Naive thymus-derived CD8-positive, alpha-beta T cell (primary cell): ENCODE results near the gene ITPA. TPM values are rescaled to one million over a fixed set of nuclear protein-coding genes. Genes with fewer than 3 reads are reported as not detected.

Source experiments
- ATAC-seq, 2 donors: fragments of 150-1000 bp; cut with Tn5 transposase in 1 of 2; sonication (Bioruptor Pico), chemical (Tn5 transposase) in 1 of 2; 1 replicate in 1 of 2; 2 replicates in 1 of 2; pipeline ENCODE4 v1.10.0; 2021; ENCODE audit warnings: mild to moderate bottlenecking in 2 of 2, moderate library complexity in 2 of 2
- POLR2A ChIA-PET: fragments of 350-600 bp; sonication (Branson Sonifier 250); formaldehyde crosslinking; loops from one replicate; lab custom pipeline; 2021; ENCODE audit warnings: antibody characterized with exemption; lab: Charles Lee
- DNase-seq, 10 donors: peaks; one replicate each; pipeline versions ENCODE4 v3.0.0 to v3.0.0-alpha.2; 2020 to 2022
- H3K27ac Mint-ChIP-seq, 10 donors: one replicate each; pipeline ENCODE4 v1.8.0; 2020 to 2022; ENCODE audit warnings: mild to moderate bottlenecking in 10 of 10, mixed read lengths in 10 of 10, moderate library complexity in 4 of 10, inconsistent platforms in 1 of 10
- H3K27me3 Mint-ChIP-seq, 5 donors: one replicate each; pipeline ENCODE4 v1.8.0; 2021 to 2022; ENCODE audit warnings: mixed read lengths in 5 of 5
- H3K36me3 Mint-ChIP-seq, 3 donors: one replicate each; pipeline ENCODE4 v1.8.0; 2020 to 2022; ENCODE audit warnings: mixed read lengths in 3 of 3, mild to moderate bottlenecking in 2 of 3, inconsistent platforms in 1 of 3
- H3K4me1 Mint-ChIP-seq, 4 donors: one replicate each; pipeline ENCODE4 v1.8.0; 2021 to 2022; ENCODE audit warnings: mixed read lengths in 4 of 4
- H3K4me3 Mint-ChIP-seq, 10 donors: one replicate each; pipeline ENCODE4 v1.8.0; 2020 to 2022; ENCODE audit warnings: mild to moderate bottlenecking in 10 of 10, mixed read lengths in 10 of 10, moderate library complexity in 6 of 10, inconsistent platforms in 1 of 10
- H3K9me3 Mint-ChIP-seq, 9 donors: one replicate each; pipeline ENCODE4 v1.8.0; 2020 to 2022; ENCODE audit warnings: mixed read lengths in 9 of 9, mild to moderate bottlenecking in 3 of 9, inconsistent platforms in 1 of 9, moderate library complexity in 1 of 9
- polyA plus RNA-seq, 3 donors: library from polyadenylated mRNA; unstranded; fragments of 300-500 nt; fragmentation: Illumina TruSeq; gene quantifications; one replicate each; pipeline ENCODE4 v1.2.3, GENCODE V29; 2021
- total RNA-seq, 8 experiments: library from RNA in 2 of 8; stranded (reverse) in 2 of 8; gene quantifications; one replicate each; pipeline ENCODE4 v1.2.3 and lab custom pipeline; 2021 to 2026

The ITPA gene
- total and polyA plus RNA-seq, 5 experiments from 2014 or later, result 46.2 to 72.9 (median 56.9) TPM

DNA sequence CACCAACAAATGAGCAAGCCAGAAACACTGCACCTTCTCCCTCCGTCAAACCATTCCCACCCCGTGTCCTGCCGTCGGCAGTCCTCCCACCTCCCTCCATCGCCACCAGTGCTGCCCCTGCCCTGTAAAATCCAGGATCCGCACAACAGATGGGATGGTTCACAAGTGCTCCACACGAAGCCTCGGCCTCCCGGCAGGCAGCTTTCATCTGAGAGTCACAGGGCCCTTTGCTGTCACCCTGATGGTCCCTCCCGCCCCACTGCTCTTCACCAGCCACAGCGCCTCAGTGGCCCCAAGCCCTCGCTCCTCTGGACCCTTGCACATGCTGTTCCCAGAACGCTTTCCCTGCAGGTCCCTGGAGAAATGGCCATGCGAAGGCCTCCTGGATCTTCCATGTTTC lies 17.6 kb downstream of the ITPA start:
- peak overlapping the region in 4 of 10 donors; percentile 15 to 76 (median 48) for H3K27ac Mint-ChIP-seq
- peaks cover 3 to 23% (median 18%) of the 10 kb centered on the region in 4 donors for H3K4me1 Mint-ChIP-seq
- peaks cover 0 to 7% (median 0%) of the 10 kb centered on the region in 3 donors for H3K36me3 Mint-ChIP-seq
- DNase-seq (no peak), ATAC-seq (no peak)
- H3K9me3 Mint-ChIP-seq, result no peaks in the 10 kb centered on the region
- no peaks in the 10 kb centered on the region for H3K27me3 Mint-ChIP-seq
- no peak overlapping the region for H3K4me3 Mint-ChIP-seq
- POLR2A ChIA-PET, result interaction anchor here (1.1 kb wide), 1 partner anchor 8 kb away, joined by 4 read pairs; no protein-coding TSS in a partner anchor

DNA sequence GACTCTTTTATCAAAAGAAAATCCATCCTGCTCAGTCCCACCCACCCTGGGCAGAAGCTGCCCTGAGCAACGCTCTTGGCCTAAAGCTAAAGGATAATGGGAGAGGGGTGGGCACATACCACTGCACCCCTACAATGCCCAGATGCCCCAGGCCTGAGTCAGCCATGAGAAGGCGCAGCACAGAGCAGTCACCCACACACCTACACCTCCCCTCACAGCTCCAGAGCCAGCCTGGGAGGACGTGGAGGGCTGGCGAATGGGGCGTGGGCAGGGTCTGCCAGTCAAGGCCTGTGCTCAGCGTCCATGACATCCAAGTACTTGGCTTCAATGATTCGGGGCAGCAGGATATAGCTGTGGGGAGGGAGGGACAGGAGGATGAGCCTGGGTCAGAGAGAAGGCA lies 18.2 kb downstream of the ITPA start:
- DNase-seq (no peak), ATAC-seq (no peak)
- Mint-ChIP-seq H3K4me3 (no peak overlapping the region), H3K36me3 (peaks cover 0 to 5% (median 0%) of the 10 kb centered on the region in 3 donors), H3K9me3 (no peaks in the 10 kb centered on the region), H3K27ac (no peak overlapping the region), H3K4me1 (peaks cover 3 to 20% (median 16%) of the 10 kb centered on the region in 4 donors), H3K27me3 (no peaks in the 10 kb centered on the region)
- POLR2A ChIA-PET, result interaction anchor here (1.1 kb wide), 1 partner anchor 9 kb away, joined by 4 read pairs; no protein-coding TSS in a partner anchor

GRCh38 chr20:3227936-3228749 lies 18.8 kb downstream of the ITPA start:
- ATAC-seq, result no peak
- POLR2A ChIA-PET, result interaction anchor here (1.1 kb wide), 1 partner anchor 9 kb away, joined by 4 read pairs; no protein-coding TSS in a partner anchor

DNA sequence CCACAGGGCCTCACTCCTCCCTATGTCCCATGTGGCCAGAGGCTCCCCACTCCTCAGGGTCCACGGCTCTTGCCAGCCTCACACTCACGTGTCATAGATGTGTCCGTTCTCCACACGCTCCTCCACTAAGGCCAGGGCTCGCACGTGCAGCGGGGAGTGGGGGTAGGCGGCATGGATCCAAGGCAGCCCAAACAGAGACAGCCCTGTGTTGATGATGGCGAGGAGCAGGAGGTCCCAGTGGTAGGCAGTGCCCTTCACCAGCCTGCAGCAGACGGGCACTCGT lies 19.4 kb downstream of the ITPA start:
- ATAC-seq, result no peak
- peaks cover 0 to 8% (median 5%) of the 10 kb centered on the region in 4 donors for H3K4me1 Mint-ChIP-seq
- H3K36me3 Mint-ChIP-seq, result no peaks in the 10 kb centered on the region
- H3K27ac Mint-ChIP-seq, result no peak overlapping the region
- no peaks in the 10 kb centered on the region for H3K27me3 Mint-ChIP-seq
- no peaks in the 10 kb centered on the region for H3K9me3 Mint-ChIP-seq
- H3K4me3 Mint-ChIP-seq, result no peak overlapping the region
- DNase-seq, result no peak
- POLR2A ChIA-PET, result no interaction called here

More at GRCh38 chr20:3227936-3228749, 18.8 kb downstream of the ITPA start:
- Mint-ChIP-seq H3K27me3 (no peaks in the 10 kb centered on the region), H3K9me3 (no peaks in the 10 kb centered on the region), H3K4me3 (no peak overlapping the region), H3K27ac (no peak overlapping the region), H3K36me3 (peaks cover 0 to under 1% (median 0%) of the 10 kb centered on the region in 3 donors), H3K4me1 (peaks cover under 1 to 14% (median 10%) of the 10 kb centered on the region in 4 donors)
- no peak for DNase-seq

- Mint-ChIP-seq H3K27ac (no peak overlapping the region), H3K36me3 (no peaks in the 10 kb centered on the region), H3K4me3 (no peak overlapping the region), H3K4me1 (peaks cover 0 to 4% (median 2%) of the 10 kb centered on the region in 4 donors), H3K9me3 (no peaks in the 10 kb centered on the region), H3K27me3 (no peaks in the 10 kb centered on the region)
- ATAC-seq, result no peak
- POLR2A ChIA-PET, result no interaction called here
- DNase-seq, result no peak
Observed at GRCh38 chr20:3229158-3229557, 19.9 kb downstream of the ITPA start.

DNA sequence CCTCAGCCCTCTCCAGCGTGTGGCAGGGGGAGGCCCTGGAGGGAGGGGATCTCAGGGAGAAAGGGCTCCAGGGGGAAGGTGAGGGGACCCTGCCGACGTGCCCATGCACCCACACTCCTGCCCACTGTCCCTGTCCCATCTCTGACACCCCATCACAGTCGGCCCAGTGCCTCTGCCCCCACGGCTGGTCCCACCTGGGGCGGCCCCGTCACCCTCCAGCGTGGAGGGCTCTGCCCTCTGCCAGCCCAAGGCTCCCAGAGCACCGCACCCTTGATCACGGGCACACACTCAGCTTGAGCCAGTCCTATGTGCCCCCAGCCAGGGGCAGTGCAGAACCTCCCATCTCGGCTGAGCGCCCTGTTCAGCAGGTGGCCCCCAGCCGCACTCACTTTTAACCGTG lies 20.5 kb downstream of the ITPA start:
- no peak overlapping the region for H3K4me3 Mint-ChIP-seq
- POLR2A ChIA-PET, result interaction anchor here (0.5 to 1.3 kb wide), 2 partner anchors 9 to 14 kb away, joined by 3 to 5 read pairs; partner anchors contain the start of gene SLC4A11
- peaks cover 0 to 2% (median 0%) of the 10 kb centered on the region in 5 donors for H3K27me3 Mint-ChIP-seq
- no peaks in the 10 kb centered on the region for H3K9me3 Mint-ChIP-seq
- no peak for ATAC-seq
- no peaks in the 10 kb centered on the region for H3K36me3 Mint-ChIP-seq
- peaks cover 0 to 1% (median under 1%) of the 10 kb centered on the region in 4 donors for H3K4me1 Mint-ChIP-seq
- no peak overlapping the region for H3K27ac Mint-ChIP-seq
- DNase-seq, result no peak

DNA sequence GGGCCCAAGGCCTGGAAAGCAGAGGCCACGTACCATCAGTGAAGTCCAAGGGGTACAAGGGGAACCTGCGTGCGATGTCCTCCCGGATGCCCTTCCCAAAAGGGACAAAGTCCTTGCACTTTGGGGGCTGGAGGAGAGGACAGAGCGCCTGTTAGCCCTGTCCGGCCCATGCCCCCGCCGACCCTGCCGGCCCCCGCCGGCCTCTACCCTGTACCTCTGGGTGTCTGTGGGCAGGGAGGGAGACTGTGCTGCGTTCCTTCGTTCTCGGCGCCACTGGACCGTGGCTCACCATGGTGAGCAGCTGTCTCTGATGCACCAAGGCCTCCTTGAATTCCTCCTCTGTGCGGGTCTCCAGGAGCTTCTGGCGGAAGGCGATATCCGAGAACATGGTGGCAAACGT lies 21.8 kb downstream of the ITPA start:
- POLR2A ChIA-PET, result no interaction called here
- Mint-ChIP-seq H3K27ac (no peak overlapping the region), H3K4me3 (no peak overlapping the region), H3K4me1 (no peaks in the 10 kb centered on the region), H3K27me3 (peaks cover 3 to 16% (median 8%) of the 10 kb centered on the region in 5 donors), H3K36me3 (no peaks in the 10 kb centered on the region), H3K9me3 (no peaks in the 10 kb centered on the region)
- DNase-seq (no peak), ATAC-seq (no peak)

DNA sequence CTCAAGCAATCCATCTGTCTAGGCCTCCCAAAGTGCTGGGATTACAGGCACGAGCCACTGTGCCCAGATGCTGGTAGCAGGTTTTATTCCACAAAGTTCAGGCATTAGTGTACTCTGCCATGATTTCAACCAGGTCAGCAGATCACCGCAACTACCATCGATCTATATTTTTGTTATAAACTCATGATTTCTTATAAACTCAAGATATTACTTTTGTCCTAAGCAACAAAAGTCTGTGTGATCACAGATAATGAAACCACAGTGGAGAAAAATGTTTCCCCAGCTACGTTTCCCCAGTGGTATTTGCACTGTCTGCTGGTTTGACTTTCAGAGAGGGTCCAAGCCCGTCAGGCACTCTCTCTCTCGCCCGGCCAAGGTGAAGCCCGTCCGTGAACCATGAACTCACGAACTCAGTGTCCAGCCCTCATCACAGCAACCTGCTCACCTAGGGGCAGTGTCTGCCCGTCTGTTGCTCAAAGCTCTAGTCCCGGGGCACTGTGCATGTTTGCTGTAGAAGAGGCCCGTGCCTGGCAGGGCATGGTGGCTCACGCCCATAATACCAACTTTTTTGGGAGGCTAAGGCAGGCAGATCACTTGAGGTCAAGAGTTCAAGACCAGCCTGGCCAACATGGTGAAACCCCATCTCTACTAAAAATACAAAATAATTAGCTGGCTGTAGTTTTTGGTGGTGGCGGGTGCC lies 22.7 kb downstream of the ITPA start:
- ATAC-seq, result no peak
- no peaks in the 10 kb centered on the region for H3K36me3 Mint-ChIP-seq
- peaks cover 7 to 25% (median 17%) of the 10 kb centered on the region in 5 donors for H3K27me3 Mint-ChIP-seq
- H3K27ac Mint-ChIP-seq, result peak overlapping the region in 1 of 10 donors; percentile 66
- POLR2A ChIA-PET, result no interaction called here
- no peak for DNase-seq
- no peaks in the 10 kb centered on the region for H3K9me3 Mint-ChIP-seq
- peaks cover 0 to 3% (median 1%) of the 10 kb centered on the region in 4 donors for H3K4me1 Mint-ChIP-seq
- no peak overlapping the region for H3K4me3 Mint-ChIP-seq

GRCh38 chr20:3233131-3233990 lies 24.1 kb downstream of the ITPA start:
- H3K4me3 Mint-ChIP-seq, result no peak overlapping the region
- no peaks in the 10 kb centered on the region for H3K9me3 Mint-ChIP-seq
- no peaks in the 10 kb centered on the region for H3K36me3 Mint-ChIP-seq
- peaks cover 10 to 36% (median 22%) of the 10 kb centered on the region in 5 donors for H3K27me3 Mint-ChIP-seq
- H3K4me1 Mint-ChIP-seq, result peaks cover 3 to 10% (median 6%) of the 10 kb centered on the region in 4 donors
- ATAC-seq (no peak), DNase-seq (no peak)
- no peak overlapping the region for H3K27ac Mint-ChIP-seq
- POLR2A ChIA-PET, result interaction anchor here (0.6 kb wide), 1 partner anchor 151 kb away, joined by 3 read pairs; no protein-coding TSS in a partner anchor

GRCh38 chr20:3233991-3234498 lies 24.7 kb downstream of the ITPA start:
- Mint-ChIP-seq H3K27me3 (peaks cover 10 to 36% (median 22%) of the 10 kb centered on the region in 5 donors), H3K9me3 (no peaks in the 10 kb centered on the region), H3K4me3 (no peak overlapping the region), H3K27ac (no peak overlapping the region), H3K4me1 (peaks cover 3 to 10% (median 6%) of the 10 kb centered on the region in 4 donors), H3K36me3 (no peaks in the 10 kb centered on the region)
- ATAC-seq (no peak), DNase-seq (no peak)
- POLR2A ChIA-PET, result no interaction called here

GRCh38 chr20:3235666-3236324 lies 26.5 kb downstream of the ITPA start:
- peak overlapping the region in 3 of 10 donors; percentile 16 to 60 (median 48) for H3K4me3 Mint-ChIP-seq
- peaks cover 4 to 16% (median 14%) of the 10 kb centered on the region in 4 donors for H3K4me1 Mint-ChIP-seq
- H3K27ac Mint-ChIP-seq, result peak overlapping the region in 2 of 10 donors; percentile 15 to 53
- POLR2A ChIA-PET, result no interaction called here
- peaks cover 12 to 47% (median 30%) of the 10 kb centered on the region in 5 donors for H3K27me3 Mint-ChIP-seq
- no peak for DNase-seq
- no peaks in the 10 kb centered on the region for H3K36me3 Mint-ChIP-seq
- H3K9me3 Mint-ChIP-seq, result no peaks in the 10 kb centered on the region
- no peak for ATAC-seq
